Medulla oblongata (tissue), 1 donor: ENCODE data around the gene CENPU.
"Not testable (repeated sequence)": the region's sequence is repeated elsewhere in the genome, so short reads cannot be mapped to it uniquely, and the experiment has no call there.

ENCODE experiments used
- DNase-seq: peaks from one replicate; pipeline ENCODE4 v3.0.0-alpha.2; 2015; ENCODE audit errors: extremely low spot score

CENPU gene

DNA sequence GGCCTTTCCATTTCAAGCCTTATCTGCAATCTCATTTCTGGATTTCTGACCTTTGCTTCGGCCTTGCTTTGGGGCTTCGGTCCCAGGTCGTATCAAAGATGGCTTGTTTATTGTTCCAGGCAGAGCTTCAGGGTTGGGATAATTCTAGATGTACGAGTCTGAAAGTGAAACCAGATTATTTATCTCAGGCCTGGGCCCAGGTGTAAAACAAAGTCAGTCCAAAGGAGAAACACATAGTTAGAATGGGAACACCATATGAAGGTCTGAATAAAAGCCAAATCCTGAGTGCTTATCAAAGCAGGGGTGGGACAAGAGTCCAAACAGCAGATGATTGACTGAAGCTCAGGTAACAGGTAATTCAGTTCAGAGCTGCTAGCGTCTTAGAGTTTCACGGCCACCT, 67.2 kb downstream of the CENPU start:
- DNase-seq: no peak

DNA sequence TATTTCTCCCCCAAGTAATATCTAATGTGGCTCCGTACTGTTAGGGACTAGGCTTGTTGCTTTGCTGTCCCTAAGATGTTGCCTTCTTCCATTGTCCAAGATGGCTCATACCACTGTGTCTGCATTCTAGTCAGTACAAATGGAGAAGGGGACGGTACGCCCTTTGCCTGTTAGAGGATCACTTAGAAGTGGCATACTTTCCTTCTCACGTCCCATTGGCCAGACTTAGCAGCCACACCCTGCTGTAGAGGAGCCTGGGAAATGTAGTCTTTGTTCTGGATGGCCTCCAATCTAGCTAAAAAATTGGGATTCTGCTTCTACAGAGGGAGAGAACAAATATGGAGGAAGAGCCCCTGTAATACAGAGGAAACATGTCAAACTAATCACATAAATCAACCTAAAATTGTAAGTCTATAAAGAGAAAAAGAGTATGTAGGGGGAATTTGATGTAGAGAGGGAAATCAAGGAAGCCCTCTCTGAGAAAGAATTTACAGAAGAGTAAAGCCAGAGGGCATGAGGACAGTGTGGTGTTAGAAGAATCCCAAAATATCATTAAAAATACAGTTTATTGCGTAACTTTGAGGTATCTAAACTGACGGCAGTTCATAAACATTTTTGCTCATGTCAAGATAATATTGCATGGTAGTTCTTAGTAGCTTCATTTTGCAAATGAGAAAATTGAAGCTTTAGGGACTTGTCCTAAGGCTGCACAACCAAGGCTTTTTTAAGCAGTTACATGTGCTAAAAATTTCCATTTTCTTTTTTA, 69.3 kb downstream of the CENPU start:
- no peak for DNase-seq

DNA sequence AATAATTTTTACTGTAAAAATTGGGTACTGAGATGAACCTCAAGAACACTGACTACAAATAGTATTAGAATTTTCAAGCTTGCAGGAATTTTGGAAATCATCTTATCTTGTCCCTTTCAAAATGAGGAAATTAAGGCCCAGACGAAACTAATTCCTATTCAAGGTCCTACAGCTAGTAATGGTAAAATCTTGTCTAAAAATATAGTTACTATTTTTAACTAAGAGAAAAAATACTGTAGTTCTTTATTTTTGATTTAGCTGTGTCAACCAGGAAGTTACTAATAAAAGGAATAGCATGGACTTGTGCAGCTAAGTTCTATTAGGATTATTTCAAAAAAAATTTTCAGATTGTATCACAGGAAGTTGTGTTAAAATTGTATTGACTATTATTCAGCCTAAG, 71.7 kb downstream of the CENPU start:
- DNase-seq: no peak

DNA sequence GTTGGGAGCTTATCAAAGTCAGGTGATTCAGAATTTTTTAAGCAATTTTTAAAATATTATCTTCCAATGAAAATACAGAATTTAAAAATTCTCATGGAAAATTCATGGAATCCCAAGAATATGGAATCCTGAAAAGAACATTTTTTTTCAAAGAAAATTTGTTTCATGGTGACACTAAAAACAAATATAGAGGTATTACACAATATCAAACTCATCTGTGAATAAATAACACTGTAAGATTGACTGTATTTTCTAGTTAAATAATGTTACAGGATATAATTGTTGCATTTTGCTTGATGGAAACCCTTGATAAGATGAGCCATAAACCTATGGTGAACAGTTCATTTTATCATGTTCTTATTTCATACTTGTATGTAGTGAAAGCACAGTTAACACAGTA, 72.9 kb downstream of the CENPU start:
- no peak for DNase-seq

DNA sequence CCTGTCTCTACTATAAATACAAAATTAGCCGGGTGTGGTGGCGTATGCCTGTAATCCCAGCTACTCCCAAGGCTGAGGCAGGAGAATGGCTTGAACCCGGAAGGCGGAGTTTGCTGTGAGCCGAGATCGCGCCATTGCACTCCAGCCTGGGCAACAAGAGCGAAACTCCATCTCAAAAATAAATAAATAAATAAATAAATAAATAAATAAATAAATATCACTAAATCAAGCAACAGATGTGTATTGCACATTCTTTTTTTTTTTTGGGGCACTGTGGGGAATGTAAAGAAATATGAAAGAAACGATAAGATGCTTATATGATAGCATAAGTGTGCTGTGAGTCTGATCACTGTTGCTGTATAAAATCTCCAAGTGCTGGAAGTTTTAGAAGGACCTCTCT, 76.1 kb downstream of the CENPU start:
- not testable (repeated sequence) for DNase-seq

DNA sequence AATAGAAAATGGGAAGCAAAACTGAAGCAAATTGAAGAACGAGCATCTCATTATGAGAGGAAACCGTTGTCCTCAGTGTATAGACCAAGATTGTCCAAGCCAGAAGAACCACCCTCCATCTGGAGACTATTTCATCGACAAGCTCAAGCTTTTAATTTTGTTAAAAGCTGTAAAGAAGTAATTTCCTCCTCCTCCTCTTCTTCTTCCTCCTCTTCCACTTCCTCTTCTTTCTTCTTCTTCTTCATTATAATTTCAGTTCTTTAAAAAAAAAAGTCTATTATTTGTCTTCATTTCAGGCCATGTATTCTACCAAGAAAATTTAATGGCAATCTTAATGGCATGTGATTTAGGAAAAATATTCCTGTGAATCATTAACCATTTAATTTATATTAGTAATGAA, 76.8 kb downstream of the CENPU start:
- DNase-seq: no peak

DNA sequence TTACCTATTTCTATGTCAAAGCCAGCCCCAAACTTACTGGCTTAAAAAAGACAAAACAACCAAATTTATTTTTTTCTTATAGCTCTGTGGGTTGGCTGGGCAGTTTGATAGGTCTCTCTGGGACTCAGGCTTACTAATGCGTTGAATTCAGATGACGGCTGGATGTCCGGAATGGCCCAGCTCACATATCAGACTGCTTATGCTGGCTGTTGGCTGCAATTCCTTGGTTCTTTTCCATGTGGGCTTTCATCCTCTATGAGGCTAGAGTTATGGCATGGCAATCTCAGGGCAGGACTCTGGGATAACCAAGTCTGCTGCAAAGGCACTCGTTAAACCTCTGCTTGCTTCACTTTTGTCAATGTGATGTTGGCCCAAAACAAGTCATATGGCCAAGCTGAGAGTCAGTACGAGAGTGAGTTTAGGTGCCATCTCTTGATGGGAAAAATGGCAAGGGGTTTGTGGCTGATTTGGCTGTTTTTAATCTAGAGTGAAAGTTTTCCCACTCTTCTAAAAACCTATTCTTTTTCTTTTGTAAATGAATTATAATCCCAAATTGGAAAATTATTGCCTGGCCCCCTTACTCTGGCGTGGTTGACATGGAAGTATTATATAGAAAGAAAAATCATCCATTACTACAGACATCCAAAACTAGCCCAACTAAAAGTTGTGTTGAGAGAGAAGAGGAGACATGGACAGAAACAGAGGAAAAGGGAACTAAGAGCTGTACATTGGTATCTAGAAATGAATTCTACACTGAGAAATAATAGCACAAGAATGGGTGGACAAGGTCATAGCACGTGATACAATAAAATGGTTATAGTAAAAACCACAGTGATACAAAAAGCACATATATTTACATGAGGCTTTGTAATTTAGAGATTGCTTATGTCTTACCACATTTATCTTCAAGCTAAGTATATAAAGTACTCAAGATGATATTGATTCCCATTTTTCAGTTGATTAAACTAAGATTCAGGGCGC, 77.7 kb downstream of the CENPU start:
- no peak for DNase-seq

DNA sequence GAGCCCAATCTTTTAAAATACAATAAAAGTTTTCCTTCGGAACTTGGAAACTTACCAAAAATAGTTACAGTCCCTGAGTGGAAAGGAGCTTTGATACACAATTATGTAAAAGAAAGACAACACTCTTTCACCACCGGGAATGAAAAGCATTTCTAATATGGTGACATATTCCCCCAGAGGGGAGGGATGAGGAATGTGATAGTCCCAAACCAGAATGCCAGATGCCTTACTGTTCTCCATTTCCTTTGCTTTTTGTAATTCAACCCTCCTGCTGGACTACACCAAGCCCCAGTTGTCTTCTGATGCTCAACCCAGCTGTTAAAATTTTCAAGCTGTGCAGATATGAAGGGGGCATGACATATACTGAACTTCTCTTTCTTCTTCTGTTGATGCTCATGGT, 80.2 kb downstream of the CENPU start:
- no peak for DNase-seq

DNA sequence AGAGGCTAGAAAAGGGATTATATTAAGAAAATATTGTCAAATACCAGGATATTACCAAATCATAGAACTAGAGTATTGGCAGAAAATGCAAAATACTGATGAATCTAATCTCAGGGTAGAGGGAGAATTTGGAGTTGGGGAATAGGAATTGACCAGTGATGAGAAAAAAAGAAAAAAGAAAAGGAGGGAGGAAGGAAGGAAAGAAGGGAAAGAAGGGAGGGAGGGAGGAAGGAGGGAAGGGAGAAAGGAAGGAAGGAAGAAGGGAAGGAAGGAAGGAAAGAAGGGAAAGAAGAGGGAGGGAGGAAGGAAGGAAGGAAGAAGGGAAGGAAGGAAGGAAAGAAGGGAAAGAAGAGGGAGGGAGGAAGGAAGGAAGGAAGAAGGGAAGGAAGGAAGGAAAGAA, 81.2 kb downstream of the CENPU start:
- not testable (repeated sequence) for DNase-seq

DNA sequence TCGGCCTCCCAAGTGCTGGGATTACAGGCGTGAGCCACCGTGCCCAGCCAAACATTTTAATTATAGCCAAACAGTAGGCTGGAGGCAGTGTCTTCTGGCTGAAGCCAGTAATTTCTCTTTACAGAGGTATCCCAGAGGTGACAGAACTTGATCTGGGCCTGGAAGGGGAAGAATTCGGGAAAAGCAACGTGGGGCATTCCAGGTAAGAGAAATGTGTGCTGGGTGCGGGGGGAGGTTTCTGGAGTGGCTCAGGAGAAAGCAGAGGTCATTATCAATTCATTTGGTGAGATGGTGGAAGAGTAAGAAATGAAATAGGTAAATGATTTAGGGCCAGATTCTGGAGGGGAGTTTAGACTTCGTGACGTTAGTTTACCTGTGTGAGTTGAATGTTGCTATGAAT, 82.0 kb downstream of the CENPU start:
- DNase-seq: no peak

DNA sequence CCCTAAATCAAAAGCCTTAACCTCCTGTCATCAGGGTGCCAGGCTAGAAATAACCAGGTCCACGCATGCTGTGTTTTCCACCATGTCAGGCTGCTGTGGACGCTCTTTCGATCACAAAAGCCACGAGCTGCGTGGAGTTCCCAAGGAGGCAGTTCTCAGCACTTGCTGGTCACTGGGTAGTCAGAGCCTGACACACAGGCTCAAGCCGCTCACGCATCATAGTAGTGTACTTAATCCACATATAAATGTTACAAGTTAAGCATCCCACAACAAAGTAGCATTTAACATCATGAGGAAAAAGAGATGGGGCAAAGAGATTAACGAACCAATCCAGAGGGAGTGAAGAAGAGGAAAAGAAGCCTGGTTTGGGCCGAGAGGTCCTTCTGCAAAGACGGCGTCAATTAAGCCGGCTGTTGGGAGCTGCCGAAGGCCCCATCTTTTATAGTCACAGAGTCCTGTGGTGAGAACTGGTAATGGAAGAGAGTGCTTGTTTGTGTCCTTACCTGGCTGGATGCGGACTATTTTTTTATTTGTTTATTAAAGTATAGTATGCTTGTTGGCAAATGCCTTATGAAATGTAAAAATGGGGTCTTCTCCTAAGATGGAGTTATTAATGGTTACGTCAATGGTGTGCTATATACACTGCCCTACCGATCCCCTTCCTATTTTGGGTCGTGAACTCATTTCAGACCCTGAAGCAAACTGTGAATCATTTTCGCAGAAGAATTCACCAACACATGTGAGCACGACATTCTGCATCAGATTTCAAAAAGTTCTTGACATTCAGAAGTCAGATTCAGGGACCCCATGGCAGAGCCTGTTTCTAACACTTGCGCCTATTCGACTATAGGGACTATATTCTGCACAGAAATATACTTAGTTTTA, 83.7 kb downstream of the CENPU start:
- DNase-seq: peak; percentile 58

DNA sequence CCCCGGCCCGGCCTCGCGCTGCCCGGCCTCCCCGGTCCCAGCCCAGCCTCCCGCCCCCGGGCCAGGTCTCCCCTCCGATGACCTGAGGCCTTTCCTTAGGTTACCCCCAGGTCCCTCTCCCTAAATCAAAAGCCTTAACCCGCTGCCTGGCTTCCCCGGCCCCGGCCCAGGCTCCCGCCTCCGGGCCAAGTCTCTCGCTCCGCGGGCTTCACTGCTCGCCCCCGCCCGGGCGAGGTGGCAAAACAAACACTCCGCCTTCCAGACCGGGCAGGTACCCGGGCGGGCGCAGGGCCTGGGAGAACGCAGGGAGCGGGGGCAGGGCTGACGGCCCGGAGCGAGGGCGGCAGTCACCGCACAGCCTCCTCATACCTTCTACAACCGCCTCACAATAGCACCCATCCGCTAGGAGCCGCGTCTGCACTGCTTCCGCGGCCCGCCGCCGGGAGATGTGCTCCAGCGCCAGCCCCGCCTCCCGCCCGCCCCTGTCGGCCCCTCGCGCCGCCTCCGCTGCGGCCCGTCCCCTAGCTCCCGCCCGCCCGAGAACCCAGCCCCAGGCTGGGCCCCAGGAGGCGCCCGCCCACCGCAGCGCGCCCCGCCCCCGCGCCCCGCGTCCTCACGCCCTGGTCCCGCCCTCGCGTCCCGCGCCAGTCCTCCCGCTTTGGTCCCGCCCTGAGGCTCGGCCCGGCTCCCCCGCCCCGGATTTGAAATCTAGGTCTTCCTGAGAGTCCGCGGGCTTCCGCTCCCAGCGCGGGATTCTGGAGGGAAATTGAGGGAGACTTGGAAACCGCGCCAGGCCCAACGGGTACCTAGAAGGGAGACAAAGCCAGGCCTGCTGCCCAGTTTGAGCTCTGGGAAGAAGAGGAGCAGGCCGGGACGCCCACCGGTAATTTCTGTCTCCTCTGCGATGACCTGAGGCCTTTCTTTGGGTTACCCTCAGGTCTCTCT, 84.6 kb downstream of the CENPU start, which contains the start of the genes CASP3 and PRIMPOL:
Gene CASP3 (minus strand): TSS at position 422 of the 945 bp plus-strand sequence. CDS start 10,994 bp downstream, outside the sequence.
Gene PRIMPOL (plus strand): TSS at position 713 of the 945 bp plus-strand sequence. CDS start 7,403 bp downstream, outside the sequence.
- DNase-seq: peak; percentile 95

DNA sequence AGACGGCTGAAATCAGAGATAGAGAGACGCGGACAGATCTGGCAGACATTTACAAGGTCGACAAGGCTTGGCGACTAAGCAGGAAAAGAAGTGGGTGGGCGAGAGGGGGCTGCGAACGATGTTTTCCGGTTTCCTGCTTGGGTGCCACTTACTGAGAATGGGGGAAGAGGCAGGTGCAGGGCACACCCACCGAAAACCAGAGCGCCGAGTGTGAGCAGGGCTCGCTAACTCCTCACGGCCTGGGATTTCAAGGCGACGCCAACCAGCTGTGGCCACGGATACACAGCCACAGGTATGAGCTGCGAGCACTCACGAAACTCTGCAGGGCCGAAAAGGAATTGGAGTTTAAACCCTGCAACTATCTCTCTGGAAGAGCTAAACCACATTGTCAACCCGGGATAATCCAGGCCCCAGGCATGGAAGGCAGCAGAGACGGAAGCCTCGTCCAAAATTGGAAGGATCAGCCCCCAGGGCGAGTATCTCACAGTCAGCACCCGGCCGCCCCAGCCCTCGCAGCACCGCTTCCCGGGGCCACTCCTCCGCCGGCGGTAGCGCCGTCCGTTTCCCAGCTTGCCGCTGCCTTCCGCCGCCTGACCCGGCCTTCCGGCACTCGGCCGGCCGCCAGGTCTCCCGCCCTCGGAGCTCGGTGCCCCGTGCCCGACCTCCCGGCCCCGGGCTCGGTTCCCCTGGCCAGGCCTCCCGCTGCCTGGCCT, 85.4 kb downstream of the CENPU start:
- DNase-seq: peak; percentile 40

DNA sequence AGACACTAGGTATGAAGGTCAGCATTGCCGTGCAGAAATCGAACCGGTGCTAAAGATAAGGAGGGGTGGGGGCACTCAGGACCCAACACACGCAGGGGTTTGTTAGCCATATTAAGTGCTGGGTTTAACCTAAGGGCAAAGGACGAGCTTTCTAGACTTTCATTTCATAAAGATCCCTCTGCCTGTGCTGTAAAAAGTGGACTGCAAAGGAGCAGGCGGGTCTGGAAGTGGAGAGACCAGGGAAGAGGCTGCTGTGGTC, 85.9 kb downstream of the CENPU start:
- DNase-seq: no peak

DNA sequence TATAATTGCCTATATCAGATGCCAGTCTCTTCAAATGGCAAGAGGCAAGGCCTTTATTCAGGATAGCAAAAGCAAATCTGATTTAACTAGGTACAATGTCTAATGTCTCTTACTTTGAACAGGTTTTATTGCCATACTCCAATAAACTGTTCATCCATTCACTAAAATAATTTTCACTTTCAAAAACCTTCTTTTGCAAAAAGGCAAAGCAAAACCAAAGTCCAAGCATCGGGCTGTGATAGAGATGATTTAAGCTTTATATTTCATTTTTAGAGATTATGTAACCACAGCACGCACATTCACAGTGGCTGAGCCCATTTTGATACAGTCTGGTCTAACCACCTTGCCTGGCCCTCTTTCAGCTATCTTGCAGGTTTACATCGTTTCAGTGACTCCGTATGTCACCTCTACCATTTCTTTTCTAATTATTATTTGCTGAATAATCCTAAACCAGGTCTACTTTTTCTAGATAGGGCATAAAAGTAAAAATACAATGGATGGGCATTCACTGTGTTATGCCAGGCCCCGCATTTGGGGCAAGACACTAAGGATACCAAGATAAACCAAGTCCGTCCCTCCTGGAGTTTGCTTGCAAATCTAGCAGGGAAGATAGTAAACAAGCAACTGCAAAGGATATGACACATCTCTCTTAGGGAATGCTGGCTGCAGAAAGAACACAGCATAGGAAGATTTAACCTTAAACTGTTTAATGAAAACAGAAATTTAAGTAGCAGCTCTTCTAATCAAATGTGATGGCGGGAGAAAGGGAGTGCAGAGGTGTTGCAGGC, 86.4 kb downstream of the CENPU start:
- no peak for DNase-seq

DNA sequence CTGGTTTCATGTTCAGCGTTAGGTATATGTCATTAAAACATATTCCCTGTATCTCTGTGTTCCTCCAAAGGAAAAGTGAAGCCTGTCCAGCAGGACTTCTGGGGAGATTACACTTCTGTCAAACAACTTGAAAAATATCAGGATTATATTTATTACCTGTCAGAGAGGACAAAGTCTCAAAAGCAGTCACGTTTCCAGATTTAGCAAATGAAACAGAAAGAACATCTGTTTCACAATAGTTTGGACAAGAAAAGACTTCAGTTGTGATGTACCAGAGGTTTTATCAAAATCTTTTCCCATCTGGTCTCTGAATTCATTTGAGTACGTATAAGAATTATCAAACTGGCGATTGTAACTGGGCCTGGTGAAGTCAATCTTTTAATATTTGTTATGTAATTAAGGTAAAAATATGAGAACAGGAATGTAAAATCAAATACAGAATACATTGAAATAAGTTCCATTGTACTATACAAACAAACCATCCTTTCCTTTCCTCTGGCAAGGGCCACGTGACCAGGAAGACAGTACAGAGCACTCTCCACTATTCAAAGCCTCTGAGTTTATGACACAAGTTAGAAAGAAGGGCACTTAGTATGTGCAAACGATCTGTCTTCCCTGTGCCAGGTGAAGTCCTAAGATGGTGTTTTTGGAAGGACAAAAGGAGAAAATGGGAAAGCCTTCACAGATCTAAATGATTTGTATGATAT, 87.8 kb downstream of the CENPU start:
- peak; percentile 70 for DNase-seq

DNA sequence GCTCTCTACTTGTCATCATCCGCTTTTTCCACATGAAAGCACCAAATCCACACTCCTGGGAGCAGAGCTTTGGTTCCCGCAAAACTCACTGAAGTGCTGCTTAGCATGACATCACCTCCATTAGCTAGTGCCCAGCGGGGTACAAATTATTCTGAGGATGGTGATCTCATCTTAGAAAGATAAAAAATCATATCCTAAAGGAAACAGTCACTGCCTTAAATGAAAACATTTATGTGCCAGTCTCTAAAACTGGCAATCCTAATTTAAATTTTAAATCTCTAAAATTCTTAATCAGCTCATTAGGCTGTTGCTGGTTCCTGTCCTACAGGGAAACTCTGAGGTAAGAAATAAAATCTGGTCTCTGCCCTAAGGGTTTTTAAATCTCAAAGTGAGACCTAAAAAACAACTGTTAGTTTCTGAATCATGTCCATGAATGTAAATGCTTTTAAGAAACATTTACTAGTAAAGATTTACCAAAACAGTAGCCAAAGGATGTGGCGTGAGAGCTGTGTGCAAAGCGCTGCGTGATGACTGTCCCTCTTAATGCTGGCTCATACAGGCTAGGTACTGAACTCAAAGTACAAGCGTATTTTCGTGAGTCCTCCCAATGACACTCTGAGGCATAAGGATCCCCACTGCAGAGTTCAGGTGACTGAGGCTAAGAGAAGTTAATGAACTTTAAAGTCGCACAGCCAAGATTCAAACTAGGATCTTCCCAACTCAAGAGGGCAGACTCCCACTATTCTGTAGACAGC, 89.2 kb downstream of the CENPU start:
- no peak for DNase-seq
